ENCODE measurements around the gene TMEM209.
"Not testable (repeated sequence)": the region's sequence is repeated elsewhere in the genome, so short reads cannot be mapped to it uniquely, and the experiment has no call there.

TMEM209 gene

DNA sequence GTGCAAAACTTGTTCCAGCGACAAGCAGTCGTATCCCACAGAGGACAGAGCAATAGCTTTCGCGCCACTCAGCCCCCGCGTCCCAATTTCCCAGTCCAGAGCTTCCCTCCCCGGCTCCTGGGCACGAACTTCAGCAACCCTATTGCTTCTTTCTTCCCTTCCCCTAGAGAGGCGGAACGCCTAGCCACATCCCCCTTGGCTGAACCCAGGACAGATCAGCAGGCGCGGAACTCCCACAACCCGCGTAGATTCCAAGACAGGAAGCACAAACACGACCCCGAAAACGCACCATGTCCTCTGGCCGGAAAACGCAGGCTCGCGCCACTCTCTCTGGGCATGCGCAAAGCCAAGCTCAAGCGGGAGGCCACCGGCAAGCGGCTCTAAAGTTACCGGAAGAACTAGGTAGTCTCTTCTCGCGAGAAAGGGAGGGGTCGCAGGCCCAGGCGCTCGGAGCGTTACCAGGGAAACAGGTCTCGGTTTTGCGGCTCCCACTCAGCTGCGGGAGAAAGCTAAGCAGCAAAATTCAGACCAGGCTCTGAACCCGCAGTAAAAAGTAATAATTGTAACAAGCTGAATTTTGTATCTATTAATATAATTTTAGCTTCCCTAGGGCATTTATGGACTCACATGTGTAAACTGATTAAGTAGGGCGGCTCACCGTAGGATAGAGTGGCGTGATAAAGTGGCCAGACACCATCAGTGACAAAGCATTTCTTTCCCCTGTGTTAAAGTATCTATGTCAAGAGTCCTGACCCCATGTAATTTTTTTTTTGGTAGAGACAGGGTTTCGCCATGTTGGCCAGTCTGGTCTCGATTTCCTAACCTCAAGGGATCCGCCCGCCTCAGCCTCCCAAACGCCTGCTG is at the start of gene TMEM209:
TMEM209 (minus strand) TSS at position 323 of the 864 bp plus-strand sequence; CDS start at position 292, 31 bp downstream.
- DNase-seq (ENCODE audit: insufficient read length, low spot score) (peak; percentile 90), FAIRE-seq (no peak)

DNA sequence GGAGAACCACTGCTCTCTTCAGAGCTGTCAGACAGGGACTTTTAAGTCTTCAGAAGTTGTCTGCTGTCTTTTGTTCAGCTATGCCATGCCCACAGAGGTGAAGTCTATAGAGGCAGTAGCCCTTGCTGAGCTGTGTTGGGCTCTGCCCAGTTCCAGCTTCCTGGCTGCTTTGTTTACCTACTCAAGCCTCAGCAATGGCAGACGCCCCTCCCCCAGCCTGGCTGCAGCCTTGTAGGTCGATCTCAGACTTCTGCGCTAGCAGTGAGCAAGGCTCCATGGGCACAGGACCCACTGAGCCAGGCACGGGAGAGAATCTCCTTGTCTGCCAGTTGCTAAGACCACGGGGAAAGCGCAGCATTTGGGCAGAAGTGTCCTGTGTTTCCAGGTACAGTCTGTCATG is 49.3 kb upstream of the TMEM209 start:
- no peak for DNase-seq (ENCODE audit: insufficient read length, low spot score)
- FAIRE-seq: no peak

DNA sequence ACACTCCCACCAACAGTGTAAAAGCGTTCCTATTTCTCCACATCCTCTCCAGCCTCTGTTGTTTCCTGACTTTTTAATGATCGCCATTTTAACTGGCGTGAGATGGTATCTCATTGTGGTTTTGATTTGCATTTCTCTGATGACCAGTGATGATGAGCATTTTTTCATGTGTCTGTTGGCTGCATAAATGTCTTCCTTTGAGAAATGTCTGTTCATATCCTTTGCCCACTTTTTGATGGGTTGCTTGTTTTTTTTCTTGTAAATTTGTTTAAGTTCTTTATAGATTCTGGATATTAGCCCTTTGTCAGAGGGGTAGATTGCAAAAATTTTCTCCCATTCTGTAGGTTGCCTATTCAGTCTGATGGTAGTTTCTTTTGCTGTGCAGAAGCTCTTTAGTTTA is 44.4 kb upstream of the TMEM209 start:
- not testable (repeated sequence) for DNase-seq (ENCODE audit: insufficient read length, low spot score)

GRCh38 chr7:130248842-130249241 is 43.6 kb upstream of the TMEM209 start:
- DNase-seq (ENCODE audit: insufficient read length, low spot score); FAIRE-seq: not testable (repeated sequence)

More for the DNA sequence above, 44.4 kb upstream of the TMEM209 start:
- not testable (repeated sequence) for FAIRE-seq

GRCh38 chr7:130246491-130246890 is 41.3 kb upstream of the TMEM209 start:
- not testable (repeated sequence) for FAIRE-seq; DNase-seq (ENCODE audit: insufficient read length, low spot score)

GRCh38 chr7:130243486-130243885 is 38.3 kb upstream of the TMEM209 start:
- DNase-seq (ENCODE audit: insufficient read length, low spot score); FAIRE-seq: not testable (repeated sequence)

GRCh38 chr7:130242198-130243014 is 37.2 kb upstream of the TMEM209 start:
- FAIRE-seq: no peak
- peak; percentile 50 for DNase-seq (ENCODE audit: insufficient read length, low spot score)

DNA sequence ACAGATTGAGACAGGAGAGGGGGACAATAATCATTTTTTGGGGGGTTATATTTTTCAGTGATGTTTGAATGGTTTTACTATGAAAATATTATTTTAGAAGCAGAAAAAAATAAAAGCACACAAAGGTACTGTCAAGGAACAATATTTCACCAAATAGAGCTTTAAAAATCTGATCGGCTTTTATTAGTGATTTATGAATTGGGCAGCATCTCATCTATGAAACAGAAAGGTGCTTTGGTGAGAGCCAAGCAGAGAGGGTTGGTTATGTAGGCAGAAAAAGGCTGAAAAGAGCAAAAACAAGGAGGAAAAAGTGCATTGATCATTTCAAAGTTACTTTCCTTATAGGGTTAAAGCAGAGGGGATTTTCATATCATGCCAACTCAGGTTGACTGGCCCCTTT is 35.0 kb upstream of the TMEM209 start:
- DNase-seq (ENCODE audit: insufficient read length, low spot score) (no peak), FAIRE-seq (no peak)

GRCh38 chr7:130236361-130236760 is 31.2 kb upstream of the TMEM209 start:
- not testable (repeated sequence) for FAIRE-seq; DNase-seq (ENCODE audit: insufficient read length, low spot score)

GRCh38 chr7:130234078-130234477 is 28.9 kb upstream of the TMEM209 start:
- FAIRE-seq (no peak), DNase-seq (ENCODE audit: insufficient read length, low spot score) (no peak)

DNA sequence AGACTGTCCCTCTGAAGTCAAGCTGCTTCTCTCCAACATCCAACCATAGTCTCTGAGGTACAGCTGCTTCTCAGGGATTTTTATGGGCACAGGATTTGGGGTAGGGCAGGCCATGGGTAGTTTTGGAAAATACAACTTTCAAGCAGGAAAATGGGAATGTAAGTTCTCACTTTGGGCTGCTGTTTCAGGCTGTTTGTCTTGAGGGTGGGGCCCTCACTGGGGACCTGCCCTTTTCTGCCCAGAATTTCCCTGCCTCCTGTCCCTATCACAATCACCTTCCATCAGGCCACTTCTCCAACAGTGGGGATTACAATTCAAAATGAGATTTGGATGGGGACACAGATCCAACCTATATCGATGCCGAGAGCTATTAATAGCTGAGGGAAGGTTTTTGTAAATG is 27.0 kb upstream of the TMEM209 start:
- FAIRE-seq (no peak), DNase-seq (ENCODE audit: insufficient read length, low spot score) (no peak)

GRCh38 chr7:130231792-130232191 is 26.6 kb upstream of the TMEM209 start:
- DNase-seq (ENCODE audit: insufficient read length, low spot score): no peak
- no peak for FAIRE-seq

- not testable (repeated sequence) for DNase-seq (ENCODE audit: insufficient read length, low spot score); FAIRE-seq
These were observed 24.8 kb upstream of the TMEM209 start for GRCh38 chr7:130229981-130230380.

- DNase-seq (ENCODE audit: insufficient read length, low spot score) (no peak), FAIRE-seq (no peak)
These were observed 23.8 kb upstream of the TMEM209 start for GRCh38 chr7:130228840-130229502.

DNA sequence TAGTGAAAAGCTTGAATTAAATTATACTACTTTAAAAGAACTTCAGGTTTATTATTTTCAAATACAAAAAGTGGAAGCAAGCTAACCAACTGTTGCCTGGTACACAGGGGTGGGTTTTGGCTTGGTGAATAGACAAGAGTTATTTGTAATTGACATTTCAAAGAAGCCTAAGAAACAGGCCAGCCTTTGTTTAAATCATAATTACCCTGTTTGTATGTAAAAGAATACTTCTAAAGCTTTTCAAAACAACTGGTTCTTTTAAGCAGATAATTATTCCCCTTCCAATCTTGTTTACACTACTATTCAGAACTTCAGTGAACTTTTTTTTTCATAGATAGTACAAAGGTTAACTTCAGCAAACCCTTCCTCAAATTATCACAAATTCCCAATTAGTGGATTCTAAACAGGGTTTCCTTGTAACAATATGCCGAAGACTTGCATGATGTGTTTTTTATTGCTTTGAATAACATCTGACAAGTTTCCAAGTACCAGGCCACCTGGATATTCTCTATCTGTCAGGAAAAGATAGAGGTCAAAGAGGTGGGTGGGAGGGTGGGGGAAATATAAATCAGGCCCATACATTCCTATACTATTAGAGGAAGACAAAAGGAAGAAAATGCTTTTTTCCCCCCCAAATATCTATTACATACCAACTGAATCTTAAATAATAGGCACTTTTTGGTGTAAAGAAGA is 22.8 kb upstream of the TMEM209 start:
- FAIRE-seq: no peak

GRCh38 chr7:130226333-130226732 is 21.1 kb upstream of the TMEM209 start:
- DNase-seq (ENCODE audit: insufficient read length, low spot score) (no peak), FAIRE-seq (no peak)

More for the DNA sequence above, 22.8 kb upstream of the TMEM209 start:
- DNase-seq (ENCODE audit: insufficient read length, low spot score): no peak

GRCh38 chr7:130224923-130225322 is 19.7 kb upstream of the TMEM209 start:
- FAIRE-seq; DNase-seq (ENCODE audit: insufficient read length, low spot score): not testable (repeated sequence)

GRCh38 chr7:130224210-130224609 is 19.0 kb upstream of the TMEM209 start:
- DNase-seq (ENCODE audit: insufficient read length, low spot score) (no peak), FAIRE-seq (no peak)

GRCh38 chr7:130223646-130224045 is 18.4 kb upstream of the TMEM209 start:
- FAIRE-seq: no peak
- no peak for DNase-seq (ENCODE audit: insufficient read length, low spot score)

DNA sequence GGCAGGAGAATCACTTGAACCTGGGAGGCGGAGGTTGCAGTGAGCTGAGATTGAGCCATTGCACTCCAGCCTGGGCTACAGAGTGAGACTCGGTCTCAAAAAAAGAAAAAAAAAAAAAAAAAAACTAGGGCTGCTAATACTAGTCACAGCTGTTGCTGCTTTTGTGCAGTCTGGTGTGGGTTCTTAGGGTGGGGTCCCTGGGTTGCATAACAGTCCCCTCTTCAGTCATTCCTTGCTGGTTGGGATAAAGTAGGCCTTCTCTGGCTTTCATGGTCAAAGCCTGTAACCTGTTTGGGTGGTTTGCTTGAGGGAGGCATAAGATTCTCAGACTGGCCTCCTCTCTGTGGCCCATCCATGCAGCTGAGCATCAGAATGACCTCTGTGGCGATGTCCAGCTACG is 16.5 kb upstream of the TMEM209 start:
- FAIRE-seq (no peak), DNase-seq (ENCODE audit: insufficient read length, low spot score) (no peak)

All from HTR-8/SVneo (cell line).